GM12873 (cell line): ENCODE results near the gene DDAH2.

Source experiments
- CTCF ChIP-seq: IDR thresholded peaks from 2 replicates; pipeline ENCODE4 v1.5.1; 2012; ENCODE audit warnings: low read depth, mild to moderate bottlenecking, moderate library complexity, low read length, control low read depth; ENCODE audit not compliant: insufficient read depth; ENCODE audit errors: missing control alignments

Gene DDAH2

DNA sequence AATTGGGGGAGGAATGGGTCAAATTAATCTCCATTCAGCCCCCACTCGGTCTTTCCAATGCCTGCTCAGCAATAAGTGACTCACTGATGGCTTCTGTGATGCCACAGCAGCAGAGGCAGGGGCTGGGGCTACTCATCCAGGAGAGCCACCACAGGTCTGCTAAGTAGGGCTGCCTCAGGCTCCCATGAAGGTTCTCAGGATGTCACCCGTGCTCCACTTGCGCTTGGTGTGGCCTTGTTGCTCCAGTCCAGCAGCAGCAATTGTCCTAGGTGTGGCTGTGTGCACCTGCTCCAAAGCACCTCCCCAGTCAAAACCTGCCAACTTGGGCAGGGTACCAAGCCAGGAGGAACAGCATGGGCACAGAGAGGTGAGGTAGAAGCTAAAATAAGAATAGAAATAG, 6.9 kb downstream of the DDAH2 start:
- TF ChIP-seq CTCF, result no peak

DNA sequence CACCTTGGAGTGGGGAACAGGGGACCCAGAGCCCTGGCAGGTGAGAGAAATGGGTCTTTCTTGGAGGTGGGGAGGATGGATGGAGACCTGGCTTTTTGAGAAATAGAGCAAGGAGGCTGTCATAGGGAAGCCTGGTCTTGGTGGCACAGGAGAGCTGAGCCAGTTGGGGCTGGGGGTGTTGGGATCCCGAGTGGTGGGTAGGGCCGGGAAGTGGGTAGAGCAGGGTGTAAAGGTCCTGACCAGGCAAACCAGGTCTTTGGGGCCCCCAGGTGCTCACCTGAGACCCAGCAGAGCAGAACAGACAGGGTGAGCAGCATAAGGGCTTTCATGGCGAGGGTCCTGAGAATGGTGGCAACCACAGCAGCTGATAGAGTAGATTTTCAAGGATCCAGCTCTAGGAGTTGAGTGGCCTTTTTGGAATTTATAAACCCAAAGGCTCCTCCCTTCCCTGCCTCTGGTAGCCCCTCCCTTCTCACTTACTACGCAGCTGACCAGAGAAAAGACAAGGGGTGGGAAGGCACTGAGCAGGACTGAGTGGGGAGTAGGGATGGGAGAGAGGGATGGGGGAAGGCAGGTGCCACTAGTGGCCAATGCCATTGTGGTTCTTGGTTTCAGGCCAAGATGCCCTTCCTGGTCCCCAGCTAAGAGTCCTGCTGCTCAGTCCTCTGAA, 7.6 kb downstream of the DDAH2 start, which contains the start of gene LY6G6C:
TSS of gene LY6G6C (minus strand) at position 396 of the 670 bp plus-strand sequence. CDS start at position 329, 67 bp downstream.
- TF ChIP-seq CTCF, result no peak

DNA sequence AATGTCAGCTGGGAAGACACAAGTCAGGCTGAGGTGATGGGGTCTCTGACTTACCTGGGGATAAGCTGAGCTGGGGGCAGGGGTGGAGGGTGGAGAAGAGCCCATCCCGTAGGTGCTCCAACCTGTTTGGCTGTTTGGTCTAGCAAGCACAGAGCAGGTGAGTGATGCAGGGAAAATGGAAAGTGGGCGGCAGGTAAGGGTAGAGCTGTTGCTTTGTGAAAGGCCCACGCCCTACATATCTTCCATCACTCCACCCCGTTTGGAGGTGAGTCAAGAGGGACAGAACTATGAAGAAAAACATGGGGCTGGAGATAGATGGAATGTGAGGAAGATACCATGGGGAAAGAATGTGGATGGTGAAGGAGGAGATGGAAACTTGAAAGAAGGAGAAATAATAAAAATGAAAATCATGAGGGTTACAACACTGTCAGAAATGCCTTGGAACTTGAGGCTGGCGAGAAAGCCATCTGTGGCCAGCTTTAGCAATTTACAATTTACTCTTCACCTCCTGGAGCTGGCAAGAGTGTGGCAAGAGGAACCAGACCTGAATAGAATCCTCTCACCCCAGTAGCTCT, 8.8 kb downstream of the DDAH2 start:
- no peak for TF ChIP-seq CTCF

GRCh38 chr6:31719001-31719400, 10.1 kb downstream of the DDAH2 start:
- TF ChIP-seq CTCF, result no peak

DNA sequence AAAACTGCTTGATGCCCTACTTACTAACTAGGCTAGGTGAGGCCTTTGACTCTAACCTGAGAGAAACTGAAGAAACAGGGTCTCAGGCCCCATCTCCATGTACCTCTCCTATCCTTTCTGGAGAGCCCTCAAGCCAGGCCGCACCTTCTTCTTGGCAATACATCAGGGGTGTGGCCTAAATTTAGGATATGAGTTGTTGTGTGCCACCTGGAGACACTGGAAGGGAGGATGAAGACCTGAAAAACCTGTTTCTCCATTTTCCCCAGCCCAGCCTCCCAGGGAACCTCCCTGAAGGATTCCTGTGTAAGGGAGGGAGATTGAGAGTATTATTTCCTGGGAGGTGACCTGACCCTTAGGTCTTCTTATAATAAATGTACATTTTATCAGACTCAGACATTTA, 10.8 kb downstream of the DDAH2 start:
- TF ChIP-seq CTCF, result no peak

- no peak for TF ChIP-seq CTCF
Measured at GRCh38 chr6:31717499-31718222, 11.4 kb downstream of the DDAH2 start.
